Transverse colon (tissue), 4 donors: ENCODE data around the gene RFTN1.

Source experiments
- CTCF ChIP-seq, 5 experiments: fragments of 200-600 bp in 3 of 5; fragments of 450-650 bp in 2 of 5; sonication (generic) in 3 of 5; IDR thresholded peaks; 1 replicate in 2 of 5; 2 replicates in 3 of 5; pipeline ENCODE4 v1.5.1; 2016 to 2017; ENCODE audit warnings: antibody characterized with exemption in 5 of 5, inconsistent platforms in 3 of 5, mild to moderate bottlenecking in 2 of 5, moderate library complexity in 1 of 5
- EP300 ChIP-seq: sonication (generic); formaldehyde crosslinking; IDR thresholded peaks from one replicate; pipeline ENCODE4 v1.6.1; 2017; ENCODE audit warnings: antibody characterized with exemption, low read depth
- POLR2A ChIP-seq: fragments of 450-650 bp; IDR thresholded peaks from one replicate; pipeline ENCODE4 v1.6.1; 2016; ENCODE audit warnings: antibody characterized with exemption, mild to moderate bottlenecking, moderate library complexity
- POLR2AphosphoS5 ChIP-seq, 3 donors: sonication (generic); formaldehyde crosslinking; IDR thresholded peaks; one replicate each; pipeline ENCODE4 v1.6.1; 2016; ENCODE audit warnings: antibody characterized with exemption in 3 of 3

GRCh38 chr3:16399473-16399872 lies 114.0 kb downstream of the RFTN1 start:
- no peak for TF ChIP-seq POLR2A
- no peak for TF ChIP-seq CTCF (IDR thresholded peaks at IDR 0.05)
- no peak for TF ChIP-seq POLR2AphosphoS5 (IDR thresholded peaks at IDR 0.05)
- TF ChIP-seq EP300, result no peak
